ENCODE measurements around the gene SPAG16.

SPAG16 gene

GRCh38 chr2:214180686-214181085 lies 896.4 kb downstream of the SPAG16 start:
- no peak for DNase-seq (ENCODE audit: low read depth)

GRCh38 chr2:214184461-214184860 lies 900.2 kb downstream of the SPAG16 start:
- DNase-seq (ENCODE audit: low read depth): no peak

- no peak for DNase-seq (ENCODE audit: low read depth)
Observed at GRCh38 chr2:214185546-214185945, 901.3 kb downstream of the SPAG16 start.

- DNase-seq (ENCODE audit: low read depth): no peak
Observed at GRCh38 chr2:214192711-214193110, 908.4 kb downstream of the SPAG16 start.

- peak; percentile 78 for DNase-seq (ENCODE audit: low read depth)
Observed at GRCh38 chr2:214193943-214194342, 909.7 kb downstream of the SPAG16 start.

- DNase-seq (ENCODE audit: low read depth): no peak
Observed at GRCh38 chr2:214196260-214196659, 912.0 kb downstream of the SPAG16 start.

GRCh38 chr2:214201892-214202291 lies 917.6 kb downstream of the SPAG16 start:
- no peak for DNase-seq (ENCODE audit: low read depth)

GRCh38 chr2:214203214-214203613 lies 919.0 kb downstream of the SPAG16 start:
- no peak for DNase-seq (ENCODE audit: low read depth)

- peak; percentile 8 for DNase-seq (ENCODE audit: low read depth)
Observed at GRCh38 chr2:214203744-214204289, 919.6 kb downstream of the SPAG16 start.

- DNase-seq (ENCODE audit: low read depth): no peak
Observed at GRCh38 chr2:214215107-214215506, 930.8 kb downstream of the SPAG16 start.

- DNase-seq (ENCODE audit: low read depth): no peak
Observed at GRCh38 chr2:214217136-214217535, 932.9 kb downstream of the SPAG16 start.

- no peak for DNase-seq (ENCODE audit: low read depth)
Observed at GRCh38 chr2:214217599-214217998, 933.3 kb downstream of the SPAG16 start.

- DNase-seq (ENCODE audit: low read depth): no peak
Observed at GRCh38 chr2:214220251-214220650, 936.0 kb downstream of the SPAG16 start.

- no peak for DNase-seq (ENCODE audit: low read depth)
Observed at GRCh38 chr2:214226061-214226460, 941.8 kb downstream of the SPAG16 start.

GRCh38 chr2:214232271-214232670 lies 948.0 kb downstream of the SPAG16 start:
- DNase-seq (ENCODE audit: low read depth): peak; percentile 28

- no peak for DNase-seq (ENCODE audit: low read depth)
Observed at GRCh38 chr2:214233164-214233563, 948.9 kb downstream of the SPAG16 start.

- no peak for DNase-seq (ENCODE audit: low read depth)
Observed at GRCh38 chr2:214242797-214243196, 958.5 kb downstream of the SPAG16 start.

GRCh38 chr2:214244847-214245246 lies 960.6 kb downstream of the SPAG16 start:
- no peak for DNase-seq (ENCODE audit: low read depth)

GRCh38 chr2:214246417-214246816 lies 962.2 kb downstream of the SPAG16 start:
- DNase-seq (ENCODE audit: low read depth): no peak

GRCh38 chr2:214247531-214247930 lies 963.3 kb downstream of the SPAG16 start:
- no peak for DNase-seq (ENCODE audit: low read depth)

- no peak for DNase-seq (ENCODE audit: low read depth)
Observed at GRCh38 chr2:214255046-214255445, 970.8 kb downstream of the SPAG16 start.

- peak; percentile 57 for DNase-seq (ENCODE audit: low read depth)
Observed at GRCh38 chr2:214261683-214262082, 977.4 kb downstream of the SPAG16 start.

GRCh38 chr2:214264171-214264570 lies 979.9 kb downstream of the SPAG16 start:
- no peak for DNase-seq (ENCODE audit: low read depth)

GRCh38 chr2:214265991-214266489 lies 981.8 kb downstream of the SPAG16 start:
- DNase-seq (ENCODE audit: low read depth): no peak

Data from ELR (cell line).